Liver (tissue), 9 donors: ENCODE data around the gene FSCN2. TPM values are rescaled to one million over a fixed set of nuclear protein-coding genes. Genes with fewer than 3 reads are reported as not detected.

Source experiments
- DNase-seq: peaks from one replicate; pipeline ENCODE4 v3.0.0-alpha.2; 2017; ENCODE audit warnings: low spot score
- H3K27ac ChIP-seq, 2 donors: one replicate each; pipeline ENCODE4 v1.7.0; 2013; ENCODE audit warnings: inconsistent platforms in 2 of 2, low read length in 2 of 2, control low read depth in 1 of 2, low read depth in 1 of 2, mild to moderate bottlenecking in 1 of 2
- H3K27me3 ChIP-seq, 4 donors: one replicate each; pipeline versions ENCODE4 v1.6.1 to v1.7.0; 2013; ENCODE audit warnings: low read length in 3 of 4, inconsistent platforms in 1 of 4, mild to moderate bottlenecking in 1 of 4, moderate library complexity in 1 of 4; ENCODE audit not compliant: control insufficient read depth in 4 of 4, insufficient read depth in 4 of 4
- H3K36me3 ChIP-seq, 4 donors: one replicate each; pipeline versions ENCODE4 v1.6.1 to v1.7.0; 2013; ENCODE audit warnings: low read length in 3 of 4, mild to moderate bottlenecking in 3 of 4, low read depth in 1 of 4, moderate library complexity in 1 of 4; ENCODE audit not compliant: control insufficient read depth in 4 of 4, insufficient read depth in 3 of 4
- H3K4me1 ChIP-seq, 4 donors: one replicate each; pipeline versions ENCODE4 v1.6.1 to v1.7.0; 2013; ENCODE audit warnings: low read length in 3 of 4, mild to moderate bottlenecking in 3 of 4, moderate library complexity in 1 of 4; ENCODE audit not compliant: control insufficient read depth in 4 of 4, insufficient read depth in 4 of 4
- H3K4me3 ChIP-seq, 3 donors: one replicate each; pipeline versions ENCODE4 v1.6.1 to v1.7.0; 2013; ENCODE audit warnings: low read length in 3 of 3, control low read depth in 1 of 3, low read depth in 1 of 3, mild to moderate bottlenecking in 1 of 3
- H3K9ac ChIP-seq, 2 donors: one replicate each; pipeline ENCODE4 v1.7.0; 2013; ENCODE audit warnings: low read length in 2 of 2, mild to moderate bottlenecking in 2 of 2, moderate library complexity in 2 of 2, control low read depth in 1 of 2, low read depth in 1 of 2
- H3K9me3 ChIP-seq, 4 donors: one replicate each; pipeline versions ENCODE4 v1.6.1 to v1.7.0; 2013; ENCODE audit warnings: low read length in 3 of 4; ENCODE audit not compliant: control insufficient read depth in 4 of 4
- ATF3 ChIP-seq: IDR thresholded peaks from 2 replicates; pipeline ENCODE4 v1.6.1; 2016; ENCODE audit warnings: antibody characterized with exemption
- CTCF ChIP-seq: fragments of 150-350 bp; IDR thresholded peaks from 2 replicates; pipeline ENCODE4 v1.5.1; 2017; ENCODE audit warnings: improper control_type of control experiment, low read depth, low read length; ENCODE audit not compliant: missing input control
- EGR1 ChIP-seq, 2 donors: IDR thresholded peaks; 2 replicates each; pipeline ENCODE4 v1.6.1; 2016 to 2018; ENCODE audit warnings: antibody characterized with exemption in 2 of 2, low read depth in 2 of 2
- FOXA2 ChIP-seq: IDR thresholded peaks from 2 replicates; pipeline ENCODE4 v1.6.1; 2016; ENCODE audit warnings: antibody characterized with exemption
- GABPA ChIP-seq, 2 donors: IDR thresholded peaks in 1 of 2; conservative IDR thresholded peaks in 1 of 2; 2 replicates each; pipeline ENCODE4 v1.6.1; 2016; ENCODE audit warnings: antibody characterized with exemption in 2 of 2, mild to moderate bottlenecking in 1 of 2, moderate library complexity in 1 of 2
- HNF4G ChIP-seq: IDR thresholded peaks from 2 replicates; pipeline ENCODE4 v1.6.1; 2016; ENCODE audit warnings: antibody characterized with exemption
- RAD21 ChIP-seq, 2 donors: IDR thresholded peaks; 2 replicates each; pipeline ENCODE4 v1.6.1; 2016; ENCODE audit warnings: antibody characterized with exemption in 2 of 2, mild to moderate bottlenecking in 2 of 2
- RXRA ChIP-seq, 2 donors: IDR thresholded peaks; 2 replicates each; pipeline ENCODE4 v1.6.1; 2017 to 2018; ENCODE audit warnings: antibody characterized with exemption in 2 of 2, mild to moderate bottlenecking in 1 of 2
- SP1 ChIP-seq: IDR thresholded peaks from 2 replicates; pipeline ENCODE4 v1.6.1; 2018; ENCODE audit warnings: antibody characterized with exemption, mild to moderate bottlenecking
- YY1 ChIP-seq: IDR thresholded peaks from 2 replicates; pipeline ENCODE4 v1.6.1; 2016; ENCODE audit warnings: antibody characterized with exemption, mild to moderate bottlenecking
- WGBS: extraction: QIAGEN DNeasy Blood & Tissue Kit; methylation state at CpG from one replicate; pipeline ENCODE4 v1.1.7; 2013; 5-methylcytosine and 5-hydroxymethylcytosine counted together
- polyA plus RNA-seq, 2 donors: library from polyadenylated mRNA; stranded (reverse) in 1 of 2; unstranded in 1 of 2; fragments of 200-250 nt in 1 of 2; fragments of >200 nt in 1 of 2; fragmentation: Nextera tagmentation in 1 of 2; extraction: Ambion mirVana in 1 of 2; gene quantifications; one replicate each; pipeline versions ENCODE4 v1.2.1 to v1.2.3, GENCODE V29; 2013 to 2015
- total RNA-seq, 2 donors: library from RNA; depleted of rRNA; stranded (reverse); fragments of >200 nt; gene quantifications; one replicate each; pipeline ENCODE4 v1.2.3, GENCODE V29; 2014
- TF ChIP-seq, protein P1 (sequence below): IDR thresholded peaks from 2 replicates; pipeline ENCODE4 v1.6.1; 2016; ENCODE audit warnings: antibody characterized with exemption
- TF ChIP-seq, protein P2 (sequence below): IDR thresholded peaks from 2 replicates; pipeline ENCODE4 v1.6.1; 2016; ENCODE audit warnings: antibody characterized with exemption, mild to moderate bottlenecking
- donor health status: healthy.
- donor health status: healthy.
- donor health status: healthy.
- donor health status: healthy.
- donor health status: healthy.

Gene FSCN2
- total and polyA plus RNA-seq, 4 donors, result 0.09 to 0.42 TPM; not detected in 2

GRCh38 chr17:81510785-81511553 lies 17.2 kb upstream of the FSCN2 start (continued):
- TF ChIP-seq, protein P1, sequence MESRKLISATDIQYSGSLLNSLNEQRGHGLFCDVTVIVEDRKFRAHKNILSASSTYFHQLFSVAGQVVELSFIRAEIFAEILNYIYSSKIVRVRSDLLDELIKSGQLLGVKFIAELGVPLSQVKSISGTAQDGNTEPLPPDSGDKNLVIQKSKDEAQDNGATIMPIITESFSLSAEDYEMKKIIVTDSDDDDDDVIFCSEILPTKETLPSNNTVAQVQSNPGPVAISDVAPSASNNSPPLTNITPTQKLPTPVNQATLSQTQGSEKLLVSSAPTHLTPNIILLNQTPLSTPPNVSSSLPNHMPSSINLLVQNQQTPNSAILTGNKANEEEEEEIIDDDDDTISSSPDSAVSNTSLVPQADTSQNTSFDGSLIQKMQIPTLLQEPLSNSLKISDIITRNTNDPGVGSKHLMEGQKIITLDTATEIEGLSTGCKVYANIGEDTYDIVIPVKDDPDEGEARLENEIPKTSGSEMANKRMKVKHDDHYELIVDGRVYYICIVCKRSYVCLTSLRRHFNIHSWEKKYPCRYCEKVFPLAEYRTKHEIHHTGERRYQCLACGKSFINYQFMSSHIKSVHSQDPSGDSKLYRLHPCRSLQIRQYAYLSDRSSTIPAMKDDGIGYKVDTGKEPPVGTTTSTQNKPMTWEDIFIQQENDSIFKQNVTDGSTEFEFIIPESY, result no peak

DNA sequence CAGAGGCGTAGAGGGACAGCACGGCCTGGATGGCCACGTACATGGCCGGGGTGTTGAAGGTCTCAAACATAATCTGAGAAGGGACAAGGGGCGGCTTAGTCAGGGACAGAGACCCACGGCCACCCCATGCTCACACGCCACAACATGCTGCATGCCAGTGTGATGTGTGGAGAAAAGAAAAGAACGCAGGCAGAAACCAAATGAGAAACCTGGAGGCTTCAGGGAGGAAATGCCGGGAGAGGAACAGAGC lies 16.7 kb upstream of the FSCN2 start:
- 12% methylated on average over 9 of the region's 9 CpGs for WGBS
- DNase-seq, result no peak
- TF ChIP-seq, protein P1, result no peak
- TF ChIP-seq EGR1 (IDR thresholded peaks at IDR 0.05; ENCODE audit: low read depth in 2 of 2) (no peak), RAD21 (IDR thresholded peaks at IDR 0.05) (no peak), RXRA (IDR thresholded peaks at IDR 0.05) (no peak), YY1 (no peak), CTCF (no peak), HNF4G (no peak), GABPA (IDR thresholded peaks at IDR 0.05 in 1 of 2, conservative IDR thresholded peaks at IDR 0.05 in 1 of 2) (no peak), FOXA2 (no peak), SP1 (no peak), ATF3 (no peak)
- TF ChIP-seq, protein P2, sequence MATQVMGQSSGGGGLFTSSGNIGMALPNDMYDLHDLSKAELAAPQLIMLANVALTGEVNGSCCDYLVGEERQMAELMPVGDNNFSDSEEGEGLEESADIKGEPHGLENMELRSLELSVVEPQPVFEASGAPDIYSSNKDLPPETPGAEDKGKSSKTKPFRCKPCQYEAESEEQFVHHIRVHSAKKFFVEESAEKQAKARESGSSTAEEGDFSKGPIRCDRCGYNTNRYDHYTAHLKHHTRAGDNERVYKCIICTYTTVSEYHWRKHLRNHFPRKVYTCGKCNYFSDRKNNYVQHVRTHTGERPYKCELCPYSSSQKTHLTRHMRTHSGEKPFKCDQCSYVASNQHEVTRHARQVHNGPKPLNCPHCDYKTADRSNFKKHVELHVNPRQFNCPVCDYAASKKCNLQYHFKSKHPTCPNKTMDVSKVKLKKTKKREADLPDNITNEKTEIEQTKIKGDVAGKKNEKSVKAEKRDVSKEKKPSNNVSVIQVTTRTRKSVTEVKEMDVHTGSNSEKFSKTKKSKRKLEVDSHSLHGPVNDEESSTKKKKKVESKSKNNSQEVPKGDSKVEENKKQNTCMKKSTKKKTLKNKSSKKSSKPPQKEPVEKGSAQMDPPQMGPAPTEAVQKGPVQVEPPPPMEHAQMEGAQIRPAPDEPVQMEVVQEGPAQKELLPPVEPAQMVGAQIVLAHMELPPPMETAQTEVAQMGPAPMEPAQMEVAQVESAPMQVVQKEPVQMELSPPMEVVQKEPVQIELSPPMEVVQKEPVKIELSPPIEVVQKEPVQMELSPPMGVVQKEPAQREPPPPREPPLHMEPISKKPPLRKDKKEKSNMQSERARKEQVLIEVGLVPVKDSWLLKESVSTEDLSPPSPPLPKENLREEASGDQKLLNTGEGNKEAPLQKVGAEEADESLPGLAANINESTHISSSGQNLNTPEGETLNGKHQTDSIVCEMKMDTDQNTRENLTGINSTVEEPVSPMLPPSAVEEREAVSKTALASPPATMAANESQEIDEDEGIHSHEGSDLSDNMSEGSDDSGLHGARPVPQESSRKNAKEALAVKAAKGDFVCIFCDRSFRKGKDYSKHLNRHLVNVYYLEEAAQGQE, result no peak
- Histone ChIP-seq H3K9me3 (no peaks in the 10 kb centered on the region), H3K36me3 (peaks cover 3 to 22% (median 13%) of the 10 kb centered on the region in 4 donors), H3K4me3 (peak overlapping the region; percentile 87 to 97 (median 95)), H3K9ac (peak overlapping the region; percentile 78 to 80), H3K4me1 (peaks cover 7 to 45% (median 20%) of the 10 kb centered on the region in 4 donors), H3K27me3 (no peaks in the 10 kb centered on the region), H3K27ac (peak overlapping the region; percentile 57 to 79)
